T-helper 1 cell treated with Interleukin-12 subunit alpha and Interleukin-12 subunit beta and Interleukin-4 antibody, amounts not matched to agents 30 ng/mL and 1 ng/mL, for 36 hours (primary cell): ENCODE data around the gene TMED8. TPM values are rescaled to one million over a fixed set of nuclear protein-coding genes. Genes with fewer than 3 reads are reported as not detected.
"Not testable (repeated sequence)": the region's sequence is repeated elsewhere in the genome, so short reads cannot be mapped to it uniquely, and the experiment has no call there.

ENCODE experiments used
- intact Hi-C: fragments of 100-400 bp; cut with micrococcal nuclease; formaldehyde crosslinking; loops from one replicate; pipeline ENCODE4 v1.15.1; 2024
- total RNA-seq: library from RNA; stranded (reverse); gene quantifications from 2 replicates; pipeline ENCODE4 v1.2.3, GENCODE V29; 2022

The TMED8 gene
- total RNA-seq, 1 donor from 2014 or later: 21.8 TPM

GRCh38 chr14:77369285-77369684, 7.6 kb downstream of the TMED8 start:
- intact Hi-C loops: no loop called here

DNA sequence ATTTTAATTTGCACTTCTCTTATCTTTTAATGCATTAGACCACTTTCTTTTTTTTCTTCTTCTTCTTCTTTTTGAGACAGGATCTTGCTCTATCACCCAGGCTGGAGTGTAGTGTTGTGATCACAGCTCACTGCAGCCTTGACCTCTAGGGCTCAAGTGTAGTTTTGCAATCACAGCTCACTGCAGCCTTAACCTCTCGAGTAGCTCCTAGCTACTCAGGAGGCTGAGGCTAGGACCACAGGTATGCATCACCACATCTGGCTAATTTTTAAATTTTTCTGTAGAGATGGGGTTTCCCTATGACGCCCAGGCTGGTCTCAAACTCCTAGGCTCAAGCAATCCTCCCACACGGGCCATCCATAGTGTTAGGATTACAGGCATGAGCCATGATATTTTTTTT, 12.7 kb downstream of the TMED8 start:
- intact Hi-C loops: no loop called here

DNA sequence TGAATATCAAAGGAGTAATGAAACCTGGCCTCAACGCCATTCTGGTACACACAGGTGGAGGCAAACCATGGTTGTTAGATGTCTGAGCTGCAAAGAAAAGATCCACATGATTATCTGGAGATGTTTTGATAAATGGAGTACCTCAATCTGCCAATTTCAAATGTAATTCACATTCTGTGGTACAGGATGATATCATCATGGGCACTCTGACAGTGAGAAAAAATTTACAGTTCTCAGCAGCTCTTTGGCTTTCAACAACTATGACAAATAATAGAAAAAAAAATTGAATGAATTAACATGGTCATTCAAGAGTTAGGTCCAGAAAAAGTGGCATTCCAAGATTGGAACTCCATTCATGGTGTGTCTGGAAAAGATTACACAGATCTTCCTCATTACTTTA, 17.3 kb downstream of the TMED8 start:
- intact Hi-C loops: no loop called here

DNA sequence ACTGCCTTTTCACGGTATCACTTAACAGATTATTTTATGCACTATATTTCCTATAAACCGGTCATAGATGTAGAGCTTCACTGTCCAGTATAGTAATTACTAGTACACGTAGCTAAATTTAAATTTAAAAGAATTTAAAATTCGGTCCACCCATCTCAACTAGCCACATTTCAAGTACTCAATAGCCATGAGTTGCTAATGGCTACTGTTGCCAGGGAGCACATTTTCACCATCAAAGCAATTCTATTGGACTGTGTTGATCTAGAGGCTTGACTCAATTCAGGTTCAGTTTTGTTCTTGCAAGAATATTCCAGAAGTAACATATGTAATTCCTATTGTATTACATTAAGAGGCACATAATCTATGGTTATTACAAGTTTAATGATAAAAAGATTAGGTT, 20.0 kb downstream of the TMED8 start:
- intact Hi-C loops: no loop called here

- intact Hi-C loops: no loop called here
Measured at GRCh38 chr14:77355811-77356210, 21.1 kb downstream of the TMED8 start.

- intact Hi-C loops: no loop called here
Measured at GRCh38 chr14:77353469-77354141, 23.3 kb downstream of the TMED8 start.

DNA sequence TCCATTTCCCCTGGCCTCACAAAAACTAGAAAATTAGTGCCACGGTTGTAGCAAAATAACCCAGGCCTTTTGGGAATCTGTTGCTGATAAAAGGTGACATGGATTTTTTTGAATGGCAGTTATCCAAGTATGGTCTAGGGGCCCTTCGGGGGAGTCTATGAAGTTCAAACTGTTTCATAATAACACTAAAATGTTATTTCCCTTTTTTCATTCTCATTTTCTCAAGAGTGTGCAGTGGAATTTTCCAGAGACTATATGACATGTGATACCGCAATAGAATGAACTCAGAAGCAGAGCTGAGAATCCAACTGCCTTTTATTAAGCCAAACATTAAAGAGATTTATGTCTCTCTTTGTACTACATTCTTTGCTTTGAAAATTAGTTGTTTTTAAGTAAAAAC, 29.1 kb downstream of the TMED8 start:
- intact Hi-C loops: no loop called here

- intact Hi-C loops: no loop called here
Measured at GRCh38 chr14:77346495-77346894, 30.4 kb downstream of the TMED8 start.

- intact Hi-C loops: no loop called here
Measured at GRCh38 chr14:77344377-77344996, 32.4 kb downstream of the TMED8 start.

- intact Hi-C loops: no loop called here
Measured at GRCh38 chr14:77343662-77344061, 33.2 kb downstream of the TMED8 start.

DNA sequence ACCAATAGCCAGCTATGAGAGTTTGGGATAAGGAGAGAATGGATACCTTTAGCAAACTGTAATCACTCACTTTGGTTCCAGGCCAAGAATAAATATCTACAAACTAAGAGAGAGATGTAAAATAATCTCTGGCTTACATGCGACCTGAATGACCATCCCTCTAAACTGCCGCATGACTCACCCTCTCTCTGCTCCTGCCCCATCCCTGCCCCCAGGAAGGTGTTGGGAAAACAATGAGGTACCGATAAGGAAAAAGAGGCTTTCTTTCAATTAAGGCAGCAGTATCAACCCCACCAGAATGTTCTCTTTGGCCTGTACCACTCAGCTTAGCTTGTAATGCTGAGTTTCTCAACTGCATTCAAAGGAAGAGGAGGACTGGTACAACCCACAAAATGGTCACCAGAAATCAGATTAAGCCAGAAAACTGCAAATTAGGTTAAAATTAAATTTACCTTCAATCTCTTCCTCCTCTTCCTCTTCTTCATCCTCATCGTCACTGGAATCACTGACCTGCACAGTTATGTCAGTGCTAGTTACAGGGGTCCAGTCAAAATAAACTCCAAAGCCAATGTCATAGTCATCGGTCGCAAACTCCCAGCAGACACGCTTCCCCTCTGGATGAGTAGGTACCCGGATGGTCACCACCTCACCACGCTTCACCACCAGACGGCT, 34.0 kb downstream of the TMED8 start:
- intact Hi-C loops: no loop called here

- intact Hi-C loops: no loop called here
Measured at GRCh38 chr14:77340389-77340788, 36.5 kb downstream of the TMED8 start.

DNA sequence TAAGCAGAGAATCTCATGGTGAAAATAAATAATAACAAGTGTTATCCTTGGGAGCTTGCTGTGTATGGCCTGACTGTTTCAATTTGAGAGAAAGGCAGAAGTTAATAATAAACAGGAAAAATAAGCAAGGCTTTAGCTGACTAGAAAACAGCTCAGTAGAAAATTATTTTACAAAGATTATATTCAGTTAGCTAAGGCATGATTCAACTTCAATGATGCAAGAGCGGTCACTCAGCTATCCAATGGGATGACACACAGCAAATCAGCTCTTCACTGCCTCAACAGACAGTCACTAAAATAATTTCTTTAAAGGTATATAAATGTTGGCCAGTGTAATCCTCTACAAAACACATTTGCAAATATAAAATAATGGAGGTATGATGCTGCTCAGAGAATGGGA, 37.5 kb downstream of the TMED8 start:
- intact Hi-C loops: no loop called here

- intact Hi-C loops: no loop called here
Measured at GRCh38 chr14:77338302-77338701, 38.6 kb downstream of the TMED8 start.

DNA sequence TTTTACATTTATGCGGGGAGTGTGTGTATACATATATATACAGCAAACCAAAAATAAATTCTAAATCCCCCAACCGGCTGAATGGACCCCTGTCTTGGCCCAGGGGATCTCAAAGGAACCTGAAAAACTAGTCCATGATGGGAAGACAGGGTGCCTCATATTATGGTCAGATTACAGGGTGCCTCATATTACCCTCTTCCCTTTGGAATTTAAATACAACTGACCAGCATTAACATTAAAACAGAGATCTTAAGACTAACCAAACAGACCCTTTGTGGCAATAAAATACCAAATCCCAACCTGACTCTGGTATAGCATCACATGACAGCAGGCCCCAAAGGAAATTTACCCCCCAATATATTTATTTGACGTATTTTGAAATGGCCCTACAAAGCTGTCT, 39.0 kb downstream of the TMED8 start:
- intact Hi-C loops: no loop called here

GRCh38 chr14:77337255-77337654, 39.6 kb downstream of the TMED8 start:
- intact Hi-C loops: not testable (repeated sequence)

- intact Hi-C loops: no loop called here
Measured at GRCh38 chr14:77335576-77335975, 41.3 kb downstream of the TMED8 start.

DNA sequence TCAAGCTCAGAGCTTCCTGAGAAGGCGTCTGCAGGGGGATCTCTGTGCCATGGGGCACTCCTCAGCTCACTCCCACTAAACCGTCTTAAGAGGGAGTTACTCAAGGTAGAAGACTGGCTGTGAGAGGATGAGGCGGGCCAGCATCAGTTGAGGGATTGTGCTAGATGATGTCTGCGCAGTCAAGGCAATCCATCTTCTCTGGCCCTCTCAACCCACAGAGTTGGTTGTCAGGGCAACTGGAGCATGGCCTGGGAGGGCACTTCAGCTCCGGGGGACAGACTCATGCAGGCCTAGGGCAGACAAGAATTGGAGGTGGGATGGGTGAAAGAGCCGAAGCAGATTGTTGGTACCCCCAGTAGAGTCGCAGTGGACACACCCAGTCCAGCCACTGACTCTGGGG, 47.0 kb downstream of the TMED8 start:
- intact Hi-C loops: no loop called here

DNA sequence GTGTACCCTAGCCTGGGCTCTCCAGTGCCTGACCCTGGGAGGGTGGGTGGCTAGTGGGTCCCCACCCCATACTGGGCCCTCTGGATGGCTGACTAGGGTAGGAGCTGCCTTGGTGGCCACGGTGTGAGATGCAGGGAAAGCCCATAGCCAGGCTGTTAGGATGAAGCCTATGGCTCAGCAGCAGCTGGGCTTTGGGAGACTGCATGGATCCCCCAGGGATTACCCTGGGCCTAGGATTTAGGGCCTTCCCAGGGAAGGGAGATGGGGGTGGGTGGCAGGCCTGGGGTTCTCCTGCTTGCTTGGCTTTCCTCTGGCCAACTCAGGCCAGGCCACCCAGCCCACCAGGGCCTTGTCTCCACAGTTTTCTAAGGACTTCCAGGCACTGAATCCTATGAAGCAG, 49.8 kb downstream of the TMED8 start:
- intact Hi-C loops: no loop called here

DNA sequence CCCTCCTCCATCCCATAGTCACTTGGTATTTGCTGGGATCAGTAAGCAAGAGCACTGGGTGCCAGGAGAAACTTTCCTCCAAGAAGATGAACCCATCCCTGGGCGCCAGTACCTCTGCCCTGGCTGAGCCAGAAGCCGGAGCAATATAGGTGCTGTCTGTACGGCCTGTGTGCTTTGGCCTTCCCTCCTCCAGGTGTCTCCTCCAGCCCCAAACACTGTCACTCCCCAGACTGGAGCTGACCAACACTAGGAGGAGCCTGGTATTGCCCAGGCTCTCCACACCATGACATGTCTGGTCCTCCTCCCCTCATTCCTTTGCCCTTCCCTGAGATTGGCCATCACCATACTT, 51.2 kb downstream of the TMED8 start:
- intact Hi-C loops: no loop called here

- intact Hi-C loops: no loop called here
Measured at GRCh38 chr14:77324816-77325745, 51.8 kb downstream of the TMED8 start.

DNA sequence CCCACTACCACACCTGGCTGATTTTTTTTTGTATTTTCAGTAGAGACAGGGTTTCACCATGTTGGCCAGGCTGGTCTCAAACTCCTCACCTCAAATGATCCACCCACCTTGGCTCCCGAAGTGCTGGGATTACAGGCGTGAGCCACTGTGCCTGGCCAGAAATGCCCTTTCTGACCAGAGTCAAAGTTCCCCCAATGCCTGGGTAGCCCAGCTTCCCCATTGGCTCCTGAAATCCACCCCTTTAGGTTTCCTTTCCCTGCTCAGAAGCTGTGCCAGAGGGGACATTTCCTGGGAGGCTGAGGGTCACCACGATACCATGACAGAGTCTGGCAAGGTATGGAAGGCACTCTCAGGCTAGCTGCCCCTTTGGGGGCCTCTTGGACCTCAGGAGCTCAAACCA, 52.6 kb downstream of the TMED8 start:
- intact Hi-C loops: no loop called here
